KMS-11 (cell line): ENCODE data around the gene SIRT2.
"Not testable (repeated sequence)": the region's sequence is repeated elsewhere in the genome, so short reads cannot be mapped to it uniquely, and the experiment has no call there.

ENCODE experiments used
- H2AFZ ChIP-seq: fragments of 200-600 bp; sonication (generic); 2 replicates; pipeline ENCODE4 v1.6.1; 2016; ENCODE audit warnings: antibody characterized with exemption, mixed run types, low read depth
- H3K27ac ChIP-seq: fragments of 200-600 bp; sonication (generic); 2 replicates; pipeline ENCODE4 v1.6.1; 2016; ENCODE audit warnings: mild to moderate bottlenecking, mixed run types
- H3K27me3 ChIP-seq: fragments of 200-600 bp; sonication (generic); 2 replicates; pipeline ENCODE4 v1.6.1; 2017; ENCODE audit warnings: mild to moderate bottlenecking, low read depth, mixed run types, moderate library complexity; ENCODE audit not compliant: insufficient read depth
- H3K36me3 ChIP-seq: fragments of 200-600 bp; sonication (generic); 2 replicates; pipeline ENCODE4 v1.6.1; 2017; ENCODE audit warnings: mild to moderate bottlenecking, mixed run types; ENCODE audit not compliant: insufficient read depth
- H3K4me1 ChIP-seq: fragments of 200-600 bp; sonication (generic); 2 replicates; pipeline ENCODE4 v1.6.1; 2016; ENCODE audit warnings: mild to moderate bottlenecking, low read depth, mixed run types; ENCODE audit not compliant: poor library complexity, severe bottlenecking
- H3K4me2 ChIP-seq: fragments of 200-600 bp; sonication (generic); 2 replicates; pipeline ENCODE4 v1.7.0; 2016; ENCODE audit warnings: mild to moderate bottlenecking, mixed run types
- H3K4me3 ChIP-seq: fragments of 200-600 bp; sonication (generic); IDR thresholded peaks from 2 replicates; pipeline ENCODE4 v1.6.1; 2017; ENCODE audit warnings: low read depth, low read length, mixed read lengths; ENCODE audit not compliant: insufficient read depth
- H3K79me2 ChIP-seq: fragments of 200-600 bp; sonication (generic); 2 replicates; pipeline ENCODE4 v1.6.1; 2016; ENCODE audit warnings: low read depth, mixed run types; ENCODE audit not compliant: insufficient read depth
- H3K9ac ChIP-seq: fragments of 200-600 bp; sonication (generic); 2 replicates; pipeline ENCODE4 v1.6.1; 2016; ENCODE audit warnings: mild to moderate bottlenecking, mixed run types
- H4K20me1 ChIP-seq: fragments of 200-600 bp; sonication (generic); 2 replicates; pipeline ENCODE4 v1.6.1; 2016; ENCODE audit warnings: mild to moderate bottlenecking, mixed run types; ENCODE audit not compliant: insufficient read depth
- CTCF ChIP-seq: fragments of 200-600 bp; sonication (generic); conservative IDR thresholded peaks from 2 replicates; pipeline ENCODE4 v1.6.1; 2017; ENCODE audit warnings: low read depth, mild to moderate bottlenecking, antibody characterized with exemption, low read length, moderate library complexity, mixed read lengths

SIRT2 gene

GRCh38 chr19:38942471-38943181 lies 43.2 kb upstream of the SIRT2 start:
- Histone ChIP-seq H2AFZ (no peak overlapping the region), H3K27me3 (peaks cover 12% of the 10 kb centered on the region; the same call in 1 of the 2 replicates), H3K36me3 (no peaks in the 10 kb centered on the region), H3K79me2 (no peaks in the 10 kb centered on the region), H3K9ac (no peak overlapping the region), H3K4me3 (no peak overlapping the region), H3K27ac (no peak overlapping the region), H3K4me1 (no peaks in the 10 kb centered on the region), H3K4me2 (no peak overlapping the region), H4K20me1 (no peaks in the 10 kb centered on the region)
- no peak for TF ChIP-seq CTCF

DNA sequence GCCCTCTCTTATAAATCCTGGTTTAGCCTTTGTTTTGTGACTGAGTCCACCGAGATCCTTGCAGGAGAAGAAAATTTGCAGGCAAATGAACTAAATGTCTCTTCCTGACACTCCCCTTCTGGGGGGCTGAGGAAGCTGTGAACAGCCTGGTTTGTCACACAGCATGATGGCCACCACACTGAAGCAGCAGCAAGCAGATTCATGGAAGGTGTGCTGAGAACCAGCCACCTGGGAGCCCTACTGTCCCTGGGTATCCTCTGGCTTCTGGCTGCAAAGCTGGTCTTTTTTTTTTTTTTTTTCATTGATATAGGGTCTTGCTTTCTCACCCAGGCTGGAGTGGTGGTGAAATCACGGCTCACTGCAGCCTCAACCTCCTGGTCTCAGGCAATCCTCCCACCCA lies 42.6 kb upstream of the SIRT2 start:
- H3K4me1 ChIP-seq = no peaks in the 10 kb centered on the region
- no peak overlapping the region for H3K4me3 ChIP-seq
- no peak overlapping the region for H3K27ac ChIP-seq
- no peaks in the 10 kb centered on the region for H3K36me3 ChIP-seq
- peaks cover 6% of the 10 kb centered on the region; the same call in 1 of the 2 replicates for H3K27me3 ChIP-seq
- no peak overlapping the region for H3K9ac ChIP-seq
- no peaks in the 10 kb centered on the region for H4K20me1 ChIP-seq
- no peak for TF ChIP-seq CTCF
- H3K79me2 ChIP-seq = no peaks in the 10 kb centered on the region
- no peak overlapping the region for H2AFZ ChIP-seq
- H3K4me2 ChIP-seq = no peak overlapping the region

DNA sequence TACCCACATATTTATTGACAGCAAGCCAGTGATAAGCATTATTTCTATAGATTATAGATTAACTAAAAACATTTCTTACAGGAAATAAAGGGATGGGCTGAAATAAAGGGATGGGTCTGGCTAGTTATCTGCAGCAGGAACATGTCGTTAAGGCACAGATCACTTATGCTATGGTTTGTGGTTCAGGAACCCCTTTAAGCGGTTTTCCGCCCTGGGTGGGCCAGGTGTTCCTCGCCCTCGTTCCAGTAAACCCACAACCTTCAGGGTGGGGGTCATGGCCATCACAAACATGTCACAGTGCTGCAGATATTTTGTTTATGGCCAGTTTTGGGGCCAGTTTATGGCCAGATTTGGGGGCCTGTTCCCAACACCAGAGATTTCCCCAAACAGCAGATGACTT lies 42.0 kb upstream of the SIRT2 start:
- H3K4me1 ChIP-seq, H4K20me1 ChIP-seq, H3K4me3 ChIP-seq, H3K27ac ChIP-seq, H3K27me3 ChIP-seq, H3K9ac ChIP-seq, H2AFZ ChIP-seq, H3K36me3 ChIP-seq, H3K4me2 ChIP-seq, H3K79me2 ChIP-seq: not testable (repeated sequence)

GRCh38 chr19:38939957-38940356 lies 40.5 kb upstream of the SIRT2 start:
- no peak overlapping the region for H3K4me3 ChIP-seq
- no peak overlapping the region for H3K27ac ChIP-seq
- H3K9ac ChIP-seq = no peak overlapping the region
- no peaks in the 10 kb centered on the region for H3K79me2 ChIP-seq
- TF ChIP-seq CTCF = no peak
- H3K4me2 ChIP-seq = no peak overlapping the region
- H3K4me1 ChIP-seq = no peaks in the 10 kb centered on the region
- H2AFZ ChIP-seq = no peak overlapping the region
- no peaks in the 10 kb centered on the region for H4K20me1 ChIP-seq
- no peaks in the 10 kb centered on the region for H3K36me3 ChIP-seq
- no peaks in the 10 kb centered on the region; the same call in 1 of the 2 replicates for H3K27me3 ChIP-seq

- Histone ChIP-seq H3K9ac (no peak overlapping the region), H2AFZ (no peak overlapping the region), H3K36me3 (0 out of 2 replicates have a peak, but pooled peaks cover 7% of the 10 kb centered on the region), H3K4me3 (no peak overlapping the region), H3K27ac (no peak overlapping the region), H3K4me2 (no peak overlapping the region), H3K79me2 (peaks cover 20% of the 10 kb centered on the region), H3K4me1 (peaks cover 17% of the 10 kb centered on the region), H4K20me1 (no peaks in the 10 kb centered on the region), H3K27me3 (no peaks in the 10 kb centered on the region)
- no peak for TF ChIP-seq CTCF
Observed at GRCh38 chr19:38933544-38933943, 34.1 kb upstream of the SIRT2 start.
